ENCODE data around the gene WBP1L.

WBP1L gene

GRCh38 chr10:102761981-102762380, 18.2 kb downstream of the WBP1L start:
- DNase-seq = no peak

DNA sequence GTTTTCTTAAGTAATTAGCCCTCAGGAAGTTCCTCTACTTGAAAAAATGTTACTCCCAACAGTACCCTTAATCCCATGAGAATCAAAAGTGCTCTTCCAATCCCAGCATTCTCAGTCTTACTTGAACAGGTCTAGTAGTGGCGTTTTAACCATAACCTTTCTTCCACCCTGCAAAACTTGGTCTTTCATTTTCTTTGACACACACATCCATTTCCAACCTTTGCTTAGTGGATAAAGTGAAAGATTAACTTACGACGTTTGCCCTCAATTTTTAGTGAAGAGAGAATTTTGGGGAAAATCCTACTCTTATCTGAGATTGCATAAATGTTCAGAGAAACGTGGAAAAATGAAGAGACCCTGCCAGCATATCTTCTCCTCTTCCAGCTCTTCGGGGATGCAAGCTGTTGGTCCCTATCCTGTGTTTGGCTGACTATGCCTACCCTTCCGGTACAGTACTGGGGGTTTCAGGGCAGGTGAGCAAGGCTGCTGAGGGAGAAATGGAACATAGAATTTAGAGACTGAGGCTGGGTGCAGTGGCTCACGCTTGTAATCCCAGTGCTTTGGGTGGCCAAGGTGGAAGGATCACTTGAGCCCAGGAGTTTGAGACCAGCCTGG, 18.8 kb downstream of the WBP1L start:
- DNase-seq = no peak

DNA sequence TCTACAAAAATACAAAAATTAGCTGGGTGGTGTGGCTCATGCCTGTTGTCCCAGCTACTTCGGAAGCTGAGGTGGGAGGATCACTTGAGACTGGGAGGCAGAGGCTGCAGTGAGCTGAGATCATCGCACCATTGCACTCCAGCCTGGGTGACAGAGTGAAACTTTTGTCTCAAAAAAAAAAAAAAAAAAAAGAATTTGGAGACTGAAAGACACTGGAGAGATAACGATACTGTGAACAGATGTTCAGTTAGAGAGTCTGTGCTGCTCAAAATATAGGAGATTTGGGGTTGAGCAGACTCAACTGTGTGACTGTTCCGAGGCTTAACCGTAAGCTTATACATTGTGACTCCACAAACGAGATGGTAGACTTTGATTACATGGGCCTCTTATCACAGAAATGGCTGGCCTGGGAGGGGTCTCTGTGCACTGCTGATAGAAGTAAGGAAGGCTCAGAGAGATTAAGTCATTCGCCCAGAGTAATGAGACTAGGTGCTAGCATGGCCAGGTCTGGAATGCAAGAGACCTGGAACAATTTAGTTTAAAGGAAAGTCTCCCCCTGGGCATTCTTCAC, 19.4 kb downstream of the WBP1L start:
- DNase-seq = no peak

GRCh38 chr10:102764470-102765161, 20.9 kb downstream of the WBP1L start:
- DNase-seq = no peak

- no peak for DNase-seq
Observed at GRCh38 chr10:102765336-102765735, 21.6 kb downstream of the WBP1L start.

GRCh38 chr10:102767428-102768160, 23.8 kb downstream of the WBP1L start:
- no peak for DNase-seq

GRCh38 chr10:102769375-102770107, 25.8 kb downstream of the WBP1L start:
- DNase-seq = no peak

DNA sequence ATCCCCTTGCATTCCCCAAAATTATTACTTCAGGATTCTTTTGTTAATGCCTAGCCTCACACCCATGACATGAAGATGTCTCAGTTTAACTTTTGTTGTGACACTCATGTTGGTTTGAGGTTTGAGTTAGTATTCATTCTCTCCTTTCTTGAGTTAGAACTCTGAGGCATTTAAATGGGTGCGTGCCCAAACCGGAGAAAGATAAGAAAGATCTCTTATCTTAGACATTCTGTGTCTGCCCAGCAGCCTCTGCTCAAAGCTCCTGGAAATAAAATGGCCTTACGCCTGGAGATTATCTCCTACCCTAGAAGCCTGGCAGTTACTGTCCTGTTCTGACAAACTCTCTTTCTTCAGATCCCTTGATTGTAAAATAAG, 26.3 kb downstream of the WBP1L start:
- DNase-seq = no peak

DNA sequence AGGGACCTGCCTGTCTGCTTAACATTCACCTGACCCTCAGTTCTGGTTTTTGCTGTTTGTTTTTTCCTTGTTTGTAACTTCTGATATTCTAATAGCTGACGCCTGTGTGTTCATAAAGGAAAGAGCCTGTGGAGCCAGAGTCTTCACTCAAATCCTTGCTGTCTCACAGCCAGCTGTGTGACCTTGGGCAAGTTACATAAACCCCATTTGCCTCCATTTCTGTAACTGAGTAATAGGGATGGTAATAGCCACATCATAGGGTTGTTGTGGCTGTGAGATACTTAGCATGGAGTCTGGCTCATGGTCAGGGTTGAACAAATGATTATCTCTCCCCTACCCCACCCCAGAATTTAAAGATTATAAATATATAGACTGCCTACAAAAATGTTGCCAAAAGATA, 27.0 kb downstream of the WBP1L start:
- DNase-seq = no peak

DNA sequence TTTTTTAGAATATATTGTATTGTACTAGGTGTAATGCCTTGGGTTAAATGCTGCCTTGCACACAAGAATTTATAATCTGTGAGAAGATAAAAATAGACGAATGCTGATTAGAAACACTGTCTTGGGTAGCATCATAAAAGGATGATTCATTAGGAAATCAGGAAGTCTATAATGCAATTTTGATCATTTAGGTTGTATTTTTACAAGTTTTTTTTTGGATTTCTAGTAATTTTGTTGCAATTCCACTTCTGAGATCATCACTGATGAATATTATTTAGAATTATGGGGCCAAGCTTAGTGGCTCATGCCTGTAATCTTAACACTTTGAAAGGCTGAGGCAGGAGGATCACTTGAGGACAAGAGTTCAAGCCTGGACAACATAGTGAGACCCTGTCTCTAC, 29.6 kb downstream of the WBP1L start:
- DNase-seq = no peak

- DNase-seq = no peak
Observed at GRCh38 chr10:102773986-102774385, 30.2 kb downstream of the WBP1L start.

GRCh38 chr10:102775201-102775934, 31.6 kb downstream of the WBP1L start:
- no peak for DNase-seq

DNA sequence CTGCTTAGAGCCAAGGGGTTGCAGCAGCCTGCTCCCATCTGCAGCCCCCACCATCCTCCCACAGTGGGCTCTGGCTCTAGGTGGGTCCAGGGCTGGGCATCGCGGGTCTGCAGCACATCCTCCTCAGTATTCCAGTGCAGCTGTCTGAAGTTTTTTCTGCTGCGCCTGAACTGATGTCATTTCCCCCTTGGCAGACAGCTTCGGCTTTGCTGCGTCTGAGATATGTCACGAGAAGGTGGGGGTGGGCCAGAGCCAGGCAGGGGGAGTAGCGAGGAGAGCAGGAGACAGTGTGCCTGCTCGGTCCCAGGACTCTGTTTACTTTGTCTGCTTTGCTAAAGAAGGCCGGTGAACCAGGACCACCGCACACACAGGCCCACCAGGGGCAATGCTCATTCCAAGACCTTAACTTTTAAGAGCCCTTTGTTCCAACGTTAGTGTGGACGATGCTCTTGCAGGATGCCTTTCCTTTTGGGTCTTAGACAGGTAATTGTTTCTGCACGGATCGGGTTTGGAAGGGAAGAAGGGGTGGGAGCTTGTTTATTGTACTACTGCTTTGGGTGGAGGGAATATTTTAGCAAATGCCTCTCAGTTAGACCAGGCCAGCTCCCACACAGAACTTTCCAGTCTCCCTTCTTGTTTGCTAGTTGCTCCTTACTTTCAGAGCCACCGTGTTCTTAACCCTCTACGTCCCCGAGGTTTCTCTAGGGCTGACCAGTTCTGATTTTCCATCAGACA, 32.4 kb downstream of the WBP1L start:
- DNase-seq = no peak

GRCh38 chr10:102776779-102777456, 33.2 kb downstream of the WBP1L start:
- no peak for DNase-seq

DNA sequence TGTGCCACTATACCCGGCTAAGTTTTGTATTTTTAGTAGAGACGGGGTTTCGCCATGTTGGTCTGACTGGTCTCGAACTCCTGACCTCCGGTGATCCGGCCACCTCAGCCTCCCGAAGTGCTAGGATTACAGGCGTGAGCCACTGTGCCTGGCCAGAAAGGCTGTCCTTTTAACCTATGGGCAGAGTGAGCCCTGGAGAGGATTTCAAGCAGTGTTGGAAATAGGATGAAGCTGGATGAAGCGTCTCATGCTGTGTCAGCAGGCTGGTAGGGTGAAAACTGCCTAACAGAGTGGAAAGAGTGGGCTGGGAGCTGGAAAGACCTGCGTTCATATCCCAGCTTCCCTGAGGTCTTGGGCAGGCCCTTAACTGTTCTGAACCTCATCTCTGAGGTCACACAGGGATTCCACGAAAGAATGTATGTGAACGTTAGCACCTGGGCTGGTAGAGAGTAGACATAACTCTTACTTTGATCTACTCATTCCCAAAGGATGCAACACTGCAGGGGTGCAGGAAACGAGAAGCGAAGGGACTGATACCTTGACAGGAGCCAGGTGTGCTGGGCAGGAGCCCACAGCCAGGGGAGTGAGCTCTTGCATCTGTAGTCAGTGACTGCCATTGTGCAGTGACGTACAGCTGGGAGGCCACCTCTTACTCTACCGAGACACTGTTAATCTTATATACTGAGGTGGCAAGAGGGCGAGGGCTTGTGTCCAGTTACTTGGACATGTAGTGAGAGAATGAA, 34.1 kb downstream of the WBP1L start:
- no peak for DNase-seq

DNA sequence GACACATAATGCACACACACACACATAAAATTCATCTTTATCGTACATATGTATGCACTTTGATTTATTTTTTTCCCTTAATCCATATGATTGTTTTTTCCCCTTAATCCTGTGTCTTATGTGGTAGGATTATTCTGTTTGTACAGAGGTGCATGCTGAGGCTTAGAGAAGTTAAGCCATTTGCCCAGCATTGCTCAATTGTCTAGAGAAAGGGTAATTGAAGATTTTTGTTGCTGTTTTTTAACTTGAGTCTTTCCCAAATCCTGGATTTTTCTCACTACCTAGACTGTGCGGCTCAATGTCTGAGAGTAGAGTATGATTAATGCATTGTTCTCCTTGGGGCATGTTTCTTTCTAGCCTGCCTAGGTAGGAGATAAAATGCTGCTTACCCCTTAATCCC, 35.0 kb downstream of the WBP1L start:
- no peak for DNase-seq

GRCh38 chr10:102779680-102780526, 36.2 kb downstream of the WBP1L start:
- DNase-seq = no peak

DNA sequence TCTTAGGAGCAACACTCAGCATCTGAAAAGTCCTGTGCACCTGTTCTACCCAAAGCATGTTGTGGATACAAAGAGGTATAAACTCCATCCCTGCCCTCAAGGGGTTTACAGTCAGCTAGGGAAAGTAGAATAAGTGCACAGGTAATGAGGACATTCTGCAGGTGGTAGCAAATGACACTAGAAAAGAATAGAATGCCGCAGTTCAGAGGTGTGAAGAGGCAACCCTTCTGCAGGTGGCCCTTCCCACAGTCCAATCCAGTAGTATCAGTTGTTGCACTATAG, 36.7 kb downstream of the WBP1L start:
- DNase-seq = no peak

- DNase-seq = no peak
Observed at GRCh38 chr10:102781090-102781920, 37.6 kb downstream of the WBP1L start.

Data from activated naive CD4-positive, alpha-beta T cell treated with Interleukin-2 at 50 U/mL for 16 hours (primary cell).